ENCODE measurements around the gene SLC4A1AP. TPM values are rescaled to one million over a fixed set of nuclear protein-coding genes. Genes with fewer than 3 reads are reported as not detected.

The SLC4A1AP gene
- total RNA-seq, 4 donors from 2014 or later, result 15.6 to 25.0 (median 22.1) TPM

DNA sequence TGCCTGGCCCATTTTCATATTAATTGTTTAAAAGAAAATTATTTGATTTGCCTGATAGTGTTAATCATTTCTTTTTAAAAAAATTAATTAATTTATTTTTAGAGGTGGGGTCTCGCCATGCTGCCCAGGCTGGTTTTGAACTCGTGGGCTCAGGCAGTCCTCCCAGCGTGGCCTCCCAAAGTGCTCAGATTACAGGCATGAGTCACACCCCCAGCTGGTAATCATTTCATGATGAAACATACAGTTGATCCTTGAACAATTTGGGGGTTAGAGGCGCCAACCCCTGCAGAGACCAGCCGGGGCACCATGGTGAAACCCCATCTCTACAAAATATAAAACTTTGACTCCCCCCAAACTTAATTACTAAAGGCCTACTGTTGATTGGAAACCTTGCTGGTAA lies 26.9 kb upstream of the SLC4A1AP start:
- TF ChIP-seq POLR2A (IDR thresholded peaks at IDR 0.05), result no peak
- TF ChIP-seq, protein P1, sequence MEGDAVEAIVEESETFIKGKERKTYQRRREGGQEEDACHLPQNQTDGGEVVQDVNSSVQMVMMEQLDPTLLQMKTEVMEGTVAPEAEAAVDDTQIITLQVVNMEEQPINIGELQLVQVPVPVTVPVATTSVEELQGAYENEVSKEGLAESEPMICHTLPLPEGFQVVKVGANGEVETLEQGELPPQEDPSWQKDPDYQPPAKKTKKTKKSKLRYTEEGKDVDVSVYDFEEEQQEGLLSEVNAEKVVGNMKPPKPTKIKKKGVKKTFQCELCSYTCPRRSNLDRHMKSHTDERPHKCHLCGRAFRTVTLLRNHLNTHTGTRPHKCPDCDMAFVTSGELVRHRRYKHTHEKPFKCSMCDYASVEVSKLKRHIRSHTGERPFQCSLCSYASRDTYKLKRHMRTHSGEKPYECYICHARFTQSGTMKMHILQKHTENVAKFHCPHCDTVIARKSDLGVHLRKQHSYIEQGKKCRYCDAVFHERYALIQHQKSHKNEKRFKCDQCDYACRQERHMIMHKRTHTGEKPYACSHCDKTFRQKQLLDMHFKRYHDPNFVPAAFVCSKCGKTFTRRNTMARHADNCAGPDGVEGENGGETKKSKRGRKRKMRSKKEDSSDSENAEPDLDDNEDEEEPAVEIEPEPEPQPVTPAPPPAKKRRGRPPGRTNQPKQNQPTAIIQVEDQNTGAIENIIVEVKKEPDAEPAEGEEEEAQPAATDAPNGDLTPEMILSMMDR (IDR thresholded peaks at IDR 0.05), result no peak
- intact Hi-C loops (cut with DNase I; ENCODE audit: low total_unique reads), result no loop called here
- H3K4me3 ChIP-seq (ENCODE audit: low read depth, poor library complexity, severe bottlenecking), result no peak overlapping the region
- DNase-seq (ENCODE audit: low spot score in 2 of 2), result no peak
- 89 to 91% methylated on average over 5 of the region's 5 CpGs for WGBS, 2 donors

DNA sequence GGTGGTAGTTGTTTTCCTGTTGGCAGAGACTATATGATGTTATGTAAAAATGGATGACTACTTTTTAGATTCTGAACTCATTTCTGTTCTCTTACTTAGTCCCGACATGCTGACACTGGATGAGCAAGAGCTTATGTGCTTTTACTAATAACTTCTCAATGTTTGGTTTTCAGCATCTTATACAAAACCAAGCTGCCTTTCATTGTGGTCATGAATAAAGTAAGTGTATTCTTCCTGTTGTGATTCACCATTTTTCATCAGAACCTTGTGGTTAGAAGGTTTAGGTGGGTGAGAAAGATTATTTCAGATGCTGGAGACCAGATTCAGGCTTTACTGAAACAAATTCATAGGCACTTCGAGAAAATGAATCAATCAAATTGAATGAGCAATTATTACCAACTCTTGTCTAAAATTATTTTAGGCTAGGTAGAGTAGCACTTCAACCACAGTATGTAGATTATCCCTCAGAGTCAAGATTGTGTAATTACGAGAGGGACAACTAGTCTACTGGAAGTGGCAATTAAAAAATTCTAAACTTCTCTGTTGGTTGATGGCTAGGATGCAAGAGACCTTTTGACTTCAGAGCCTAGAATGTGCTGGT lies 25.6 kb upstream of the SLC4A1AP start:
- 82 to 91% methylated on average over 3 of the region's 3 CpGs for WGBS, 2 donors
- DNase-seq (ENCODE audit: low spot score in 2 of 2), result no peak
- intact Hi-C loops (cut with DNase I; ENCODE audit: low total_unique reads), result no loop called here
- H3K4me3 ChIP-seq (ENCODE audit: low read depth, poor library complexity, severe bottlenecking), result no peak overlapping the region
- TF ChIP-seq POLR2A (IDR thresholded peaks at IDR 0.05), result no peak
- TF ChIP-seq, protein P1 (IDR thresholded peaks at IDR 0.05), result no peak

DNA sequence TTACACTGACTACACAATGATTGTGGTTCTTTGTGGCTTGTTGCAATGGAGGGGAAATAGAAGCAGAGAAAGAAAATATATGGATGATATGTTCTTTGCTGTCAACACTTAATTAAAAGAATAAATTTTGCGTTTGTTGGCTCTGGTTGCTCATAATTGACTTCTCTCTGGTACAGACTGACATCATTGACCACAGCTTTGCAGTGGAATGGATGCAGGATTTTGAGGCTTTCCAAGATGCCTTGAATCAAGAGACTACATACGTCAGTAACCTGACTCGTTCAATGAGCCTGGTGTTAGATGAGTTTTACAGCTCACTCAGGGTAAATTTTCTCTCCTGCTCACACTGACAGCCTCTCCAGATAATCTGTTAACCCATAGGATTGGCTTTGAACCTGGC lies 25.0 kb upstream of the SLC4A1AP start:
- H3K4me3 ChIP-seq (ENCODE audit: low read depth, poor library complexity, severe bottlenecking), result no peak overlapping the region
- 49 to 79% methylated on average over 3 of the region's 3 CpGs for WGBS, 2 donors
- no peak for DNase-seq (ENCODE audit: low spot score in 2 of 2)
- intact Hi-C loops (cut with DNase I; ENCODE audit: low total_unique reads), result no loop called here
- no peak for TF ChIP-seq POLR2A (IDR thresholded peaks at IDR 0.05)
- TF ChIP-seq, protein P1 (IDR thresholded peaks at IDR 0.05), result no peak

DNA sequence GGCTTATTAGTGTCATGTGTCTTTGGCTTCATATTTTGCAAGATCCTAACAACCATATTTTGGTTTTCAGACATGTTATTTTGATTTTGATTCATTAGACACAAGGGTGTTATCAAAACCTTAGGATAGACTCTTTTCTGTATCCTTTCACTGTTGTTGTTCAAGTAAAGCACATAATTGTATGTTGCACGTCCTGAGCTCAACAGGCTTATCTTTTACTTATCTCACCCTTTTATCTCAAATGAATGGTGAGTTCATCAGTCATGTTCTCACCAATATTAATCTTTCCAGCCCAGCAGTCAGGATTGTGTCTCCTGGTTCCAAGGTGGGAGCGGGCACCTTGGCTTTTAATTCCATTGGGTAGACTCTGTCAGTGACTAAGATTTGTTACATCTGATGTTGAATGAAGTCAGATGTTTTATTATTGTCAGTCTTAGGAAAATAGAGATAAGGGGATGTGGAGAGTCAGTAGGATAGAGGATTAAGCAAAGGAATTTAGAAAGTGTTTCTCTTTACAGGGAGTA lies 22.9 kb upstream of the SLC4A1AP start:
- no peak overlapping the region for H3K4me3 ChIP-seq (ENCODE audit: low read depth, poor library complexity, severe bottlenecking)
- WGBS, 2 donors, result 86 to 88% methylated on average over 2 of the region's 2 CpGs
- no peak for DNase-seq (ENCODE audit: low spot score in 2 of 2)
- intact Hi-C loops (cut with DNase I; ENCODE audit: low total_unique reads), result no loop called here
- TF ChIP-seq, protein P1 (IDR thresholded peaks at IDR 0.05), result no peak
- TF ChIP-seq POLR2A (IDR thresholded peaks at IDR 0.05), result no peak

DNA sequence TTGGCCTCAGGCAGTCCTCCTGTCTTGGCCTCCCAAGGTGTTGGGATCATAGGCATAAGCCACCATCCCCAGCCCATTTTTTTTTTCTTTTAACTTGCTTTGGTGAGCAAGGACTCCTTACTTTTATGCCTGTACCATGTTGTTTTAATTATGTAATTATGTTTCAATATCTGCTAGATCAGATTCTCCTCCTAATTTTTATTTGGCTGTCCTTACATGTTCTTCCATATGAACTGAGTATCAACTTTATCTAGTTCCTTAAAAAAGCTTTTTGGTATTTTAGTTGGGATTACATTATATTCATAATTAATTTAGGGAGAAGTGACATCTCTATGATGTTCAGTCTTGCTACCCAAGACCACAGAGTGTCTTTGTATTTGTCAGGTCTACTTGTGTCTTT lies 18.5 kb upstream of the SLC4A1AP start:
- DNase-seq (ENCODE audit: low spot score in 2 of 2), result no peak
- TF ChIP-seq, protein P1 (IDR thresholded peaks at IDR 0.05), result no peak
- TF ChIP-seq POLR2A (IDR thresholded peaks at IDR 0.05), result no peak
- intact Hi-C loops (cut with DNase I; ENCODE audit: low total_unique reads), result no loop called here

DNA sequence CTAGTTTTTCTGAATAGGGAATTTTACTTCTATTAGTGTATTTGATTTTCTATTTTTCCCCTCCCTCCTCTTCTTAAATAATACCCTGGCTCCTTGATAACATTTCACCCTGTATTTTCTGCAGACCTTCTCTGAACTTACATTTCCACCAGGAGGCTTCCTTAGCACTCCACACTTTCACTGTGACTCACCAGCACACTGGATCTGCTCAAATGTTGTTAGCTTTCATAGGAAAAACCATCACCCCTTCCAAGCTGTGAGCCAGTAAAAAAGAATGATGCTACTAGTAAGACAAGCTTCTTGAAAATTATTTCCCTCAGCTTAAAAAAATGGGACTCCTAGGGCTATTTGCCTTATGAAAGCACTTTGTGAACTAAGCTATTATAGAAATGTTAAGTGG lies 16.4 kb upstream of the SLC4A1AP start:
- intact Hi-C loops (cut with DNase I; ENCODE audit: low total_unique reads), result no loop called here
- H3K4me3 ChIP-seq (ENCODE audit: low read depth, poor library complexity, severe bottlenecking), result no peak overlapping the region
- no peak for DNase-seq (ENCODE audit: low spot score in 2 of 2)
- TF ChIP-seq POLR2A (IDR thresholded peaks at IDR 0.05), result no peak
- TF ChIP-seq, protein P1 (IDR thresholded peaks at IDR 0.05), result no peak

More for the DNA sequence above, 18.5 kb upstream of the SLC4A1AP start:
- H3K4me3 ChIP-seq (ENCODE audit: low read depth, poor library complexity, severe bottlenecking), result no peak overlapping the region

Data from lower leg skin (tissue), 4 donors.